Caco-2 (cell line): ENCODE results near the gene PSMD11. TPM values are rescaled to one million over a fixed set of nuclear protein-coding genes. Genes with fewer than 3 reads are reported as not detected.

Experiments used
- BruUV-seq: library from RNA; stranded (reverse); fragments of 400-500 nt; replicated peaks from 2 replicates; lab custom pipeline; 2021; lab: Mats Ljungman, UMichigan
- CTCF ChIA-PET: fragments of 300-600 bp; sonication (Branson Sonifier 250); formaldehyde crosslinking; loops from one replicate; lab custom pipeline; 2022; ENCODE audit warnings: antibody characterized with exemption; lab: Charles Lee
- POLR2A ChIA-PET: fragments of 300-600 bp; sonication (Branson Sonifier 250); formaldehyde crosslinking; loops from one replicate; lab custom pipeline; 2022; ENCODE audit warnings: antibody characterized with exemption; lab: Charles Lee
- DNase-seq, 2 experiments: peaks; one replicate each; pipeline versions ENCODE4 v3.0.0 to v3.0.0-alpha.2; 2020 to 2022
- H3K27me3 ChIP-seq: replicated peaks from 2 replicates; pipeline ENCODE4 v1.6.0; 2011; ENCODE audit warnings: low read length; ENCODE audit not compliant: control insufficient read depth, insufficient read depth
- H3K36me3 ChIP-seq: 2 replicates; pipeline ENCODE4 v1.5.1; 2011; ENCODE audit warnings: low read length; ENCODE audit not compliant: control insufficient read depth, insufficient read depth
- H3K4me1 ChIP-seq: fragments of 250-450 bp; sonication (Bioruptor Pico); 2 replicates; pipeline ENCODE4 v1.5.1; 2020; ENCODE audit warnings: mild to moderate bottlenecking
- H3K4me3 ChIP-seq: 2 replicates; pipeline ENCODE4 v1.5.1; 2011; ENCODE audit warnings: low read depth, mild to moderate bottlenecking, control low read depth, low read length
- H3K9me3 ChIP-seq: fragments of 250-450 bp; sonication (Bioruptor Pico); 2 replicates; pipeline ENCODE4 v1.5.1; 2020; ENCODE audit warnings: mild to moderate bottlenecking, moderate library complexity
- H3K27ac Mint-ChIP-seq: one replicate; pipeline ENCODE4 v1.8.0; 2022; ENCODE audit warnings: mixed read lengths; ENCODE audit not compliant: unreplicated experiment
- H3K27me3 Mint-ChIP-seq: one replicate; pipeline ENCODE4 v1.8.0; 2022; ENCODE audit warnings: mixed read lengths; ENCODE audit not compliant: insufficient read depth, unreplicated experiment
- H3K36me3 Mint-ChIP-seq: one replicate; pipeline ENCODE4 v1.8.0; 2022; ENCODE audit warnings: mild to moderate bottlenecking, mixed read lengths; ENCODE audit not compliant: insufficient read depth, unreplicated experiment
- H3K4me1 Mint-ChIP-seq: one replicate; pipeline ENCODE4 v1.8.0; 2022; ENCODE audit warnings: low read depth, mixed read lengths; ENCODE audit not compliant: unreplicated experiment
- H3K4me3 Mint-ChIP-seq: one replicate; pipeline ENCODE4 v1.8.0; 2022; ENCODE audit warnings: mild to moderate bottlenecking, moderate library complexity, mixed read lengths; ENCODE audit not compliant: unreplicated experiment
- H3K9me3 Mint-ChIP-seq: one replicate; pipeline ENCODE4 v1.8.0; 2022; ENCODE audit warnings: mixed read lengths; ENCODE audit not compliant: unreplicated experiment
- intact Hi-C: fragments of 100-400 bp; cut with micrococcal nuclease; formaldehyde crosslinking; loops from one replicate; pipeline ENCODE4 v1.10.0; 2022; ENCODE audit not compliant: unreplicated experiment
- total RNA-seq: library from RNA; stranded (reverse); gene quantifications from 2 replicates; pipeline ENCODE4 v1.2.3, GENCODE V29; 2022
- TF ChIP-seq, protein P1 (sequence below), 2 experiments: fragments of 200-600 bp in 1 of 2; IDR thresholded peaks; 1 replicate in 1 of 2; 2 replicates in 1 of 2; pipeline versions ENCODE4 v1.5.1 to v1.8.0; 2011 to 2022; ENCODE audit warnings: antibody characterized with exemption in 1 of 2, control low read depth in 1 of 2, inconsistent platforms in 1 of 2, low read depth in 1 of 2, low read length in 1 of 2, mild to moderate bottlenecking in 1 of 2, moderate library complexity in 1 of 2; ENCODE audit not compliant: insufficient read depth in 1 of 2, severe bottlenecking in 1 of 2, unreplicated experiment in 1 of 2

The PSMD11 gene
- total RNA-seq, 1 experiment from 2014 or later = 208 TPM

DNA sequence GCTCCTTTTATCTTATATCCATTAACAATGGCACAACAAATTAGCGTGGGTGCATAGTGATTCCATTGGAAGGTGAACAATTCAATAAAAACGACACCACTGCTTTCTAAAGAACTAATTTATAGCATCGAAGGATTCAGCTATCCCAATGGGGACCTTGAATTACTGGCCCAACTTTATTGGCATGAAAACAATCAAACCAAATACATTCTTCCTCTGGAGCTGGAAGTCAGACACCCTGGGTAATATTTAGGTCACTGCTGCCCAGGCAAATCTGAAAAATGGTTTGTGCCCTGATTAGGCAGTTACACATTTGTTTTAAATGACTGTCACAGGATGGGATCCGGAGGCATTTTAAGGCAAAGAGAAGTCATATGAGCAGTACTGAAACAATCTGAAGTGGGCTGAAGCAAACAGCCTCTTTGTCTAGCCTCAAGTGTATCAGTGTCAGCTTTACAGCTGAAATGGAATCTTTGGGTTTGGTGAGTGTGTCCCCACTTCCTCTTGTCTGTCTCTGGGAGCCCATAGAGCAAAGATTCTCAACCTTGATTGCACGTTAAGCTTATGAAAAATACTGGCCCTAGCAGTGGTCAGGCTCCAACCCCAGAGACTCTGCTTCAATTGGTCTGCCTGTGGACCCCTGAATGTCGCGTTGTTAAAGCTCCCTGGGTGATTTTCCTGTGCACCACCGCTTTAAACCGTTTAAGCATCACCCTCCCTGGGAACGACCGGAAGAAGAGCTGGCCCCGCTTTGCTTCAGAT, 72.8 kb downstream of the PSMD11 start:
- no TSS peak for BruUV-seq
- no peak for DNase-seq
- Histone ChIP-seq H3K9me3 (no peaks in the 10 kb centered on the region), H3K4me1 (no peaks in the 10 kb centered on the region), H3K4me3 (no peak overlapping the region), H3K27me3 (no peaks in the 10 kb centered on the region), H3K36me3 (no peaks in the 10 kb centered on the region; the same call in 1 of the 2 replicates)
- POLR2A ChIA-PET = no interaction called here
- no peak overlapping the region for H3K4me3 Mint-ChIP-seq
- no peaks in the 10 kb centered on the region for H3K9me3 Mint-ChIP-seq
- H3K4me1 Mint-ChIP-seq = no peaks in the 10 kb centered on the region
- no peaks in the 10 kb centered on the region for H3K27me3 Mint-ChIP-seq
- peaks cover 31% of the 10 kb centered on the region for H3K36me3 Mint-ChIP-seq
- no peak overlapping the region for H3K27ac Mint-ChIP-seq
- intact Hi-C loops = loop anchor here (10.0 kb wide), 1 partner anchor 348 kb away; no protein-coding TSS in a partner anchor
- CTCF ChIA-PET = no interaction called here
- TF ChIP-seq, protein P1, sequence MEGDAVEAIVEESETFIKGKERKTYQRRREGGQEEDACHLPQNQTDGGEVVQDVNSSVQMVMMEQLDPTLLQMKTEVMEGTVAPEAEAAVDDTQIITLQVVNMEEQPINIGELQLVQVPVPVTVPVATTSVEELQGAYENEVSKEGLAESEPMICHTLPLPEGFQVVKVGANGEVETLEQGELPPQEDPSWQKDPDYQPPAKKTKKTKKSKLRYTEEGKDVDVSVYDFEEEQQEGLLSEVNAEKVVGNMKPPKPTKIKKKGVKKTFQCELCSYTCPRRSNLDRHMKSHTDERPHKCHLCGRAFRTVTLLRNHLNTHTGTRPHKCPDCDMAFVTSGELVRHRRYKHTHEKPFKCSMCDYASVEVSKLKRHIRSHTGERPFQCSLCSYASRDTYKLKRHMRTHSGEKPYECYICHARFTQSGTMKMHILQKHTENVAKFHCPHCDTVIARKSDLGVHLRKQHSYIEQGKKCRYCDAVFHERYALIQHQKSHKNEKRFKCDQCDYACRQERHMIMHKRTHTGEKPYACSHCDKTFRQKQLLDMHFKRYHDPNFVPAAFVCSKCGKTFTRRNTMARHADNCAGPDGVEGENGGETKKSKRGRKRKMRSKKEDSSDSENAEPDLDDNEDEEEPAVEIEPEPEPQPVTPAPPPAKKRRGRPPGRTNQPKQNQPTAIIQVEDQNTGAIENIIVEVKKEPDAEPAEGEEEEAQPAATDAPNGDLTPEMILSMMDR (IDR thresholded peaks at IDR 0.05; ENCODE audit: insufficient read depth in 1 of 2, low read depth in 1 of 2, low read length in 1 of 2, severe bottlenecking in 1 of 2, unreplicated experiment in 1 of 2) = no peak

DNA sequence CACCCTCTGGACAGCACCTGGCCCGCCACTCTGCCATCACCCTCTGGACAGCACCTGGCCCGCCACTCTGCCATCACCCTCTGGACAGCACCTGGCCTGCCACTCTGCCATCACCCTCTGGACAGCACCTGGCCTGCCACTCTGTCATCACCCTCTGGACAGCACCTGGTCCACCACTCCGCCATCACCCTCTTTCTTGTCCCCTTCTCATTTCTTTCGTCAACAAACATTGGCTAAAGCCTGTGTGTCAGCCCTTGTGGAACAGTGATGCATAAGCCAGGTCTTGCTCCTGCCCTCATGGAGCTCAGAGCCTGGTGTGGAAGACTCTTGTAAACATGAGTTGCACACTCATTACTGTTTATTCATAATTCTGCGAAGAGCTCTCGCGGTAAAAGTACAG, 73.7 kb downstream of the PSMD11 start:
- ChIA-PET POLR2A (no interaction called here), CTCF (no interaction called here)
- Histone ChIP-seq H3K4me3 (no peak overlapping the region), H3K9me3 (no peaks in the 10 kb centered on the region), H3K27me3 (no peaks in the 10 kb centered on the region), H3K4me1 (no peaks in the 10 kb centered on the region), H3K36me3 (no peaks in the 10 kb centered on the region; the same call in 1 of the 2 replicates)
- no TSS peak for BruUV-seq
- H3K4me1 Mint-ChIP-seq = no peaks in the 10 kb centered on the region
- intact Hi-C loops = loop anchor here (10.0 kb wide), 1 partner anchor 347 kb away; no protein-coding TSS in a partner anchor
- H3K9me3 Mint-ChIP-seq = no peaks in the 10 kb centered on the region
- no peaks in the 10 kb centered on the region for H3K27me3 Mint-ChIP-seq
- no peak overlapping the region for H3K4me3 Mint-ChIP-seq
- peaks cover 38% of the 10 kb centered on the region for H3K36me3 Mint-ChIP-seq
- H3K27ac Mint-ChIP-seq = no peak overlapping the region
- TF ChIP-seq, protein P1 (IDR thresholded peaks at IDR 0.05; ENCODE audit: insufficient read depth in 1 of 2, low read depth in 1 of 2, low read length in 1 of 2, severe bottlenecking in 1 of 2, unreplicated experiment in 1 of 2) = no peak
- DNase-seq = no peak

DNA sequence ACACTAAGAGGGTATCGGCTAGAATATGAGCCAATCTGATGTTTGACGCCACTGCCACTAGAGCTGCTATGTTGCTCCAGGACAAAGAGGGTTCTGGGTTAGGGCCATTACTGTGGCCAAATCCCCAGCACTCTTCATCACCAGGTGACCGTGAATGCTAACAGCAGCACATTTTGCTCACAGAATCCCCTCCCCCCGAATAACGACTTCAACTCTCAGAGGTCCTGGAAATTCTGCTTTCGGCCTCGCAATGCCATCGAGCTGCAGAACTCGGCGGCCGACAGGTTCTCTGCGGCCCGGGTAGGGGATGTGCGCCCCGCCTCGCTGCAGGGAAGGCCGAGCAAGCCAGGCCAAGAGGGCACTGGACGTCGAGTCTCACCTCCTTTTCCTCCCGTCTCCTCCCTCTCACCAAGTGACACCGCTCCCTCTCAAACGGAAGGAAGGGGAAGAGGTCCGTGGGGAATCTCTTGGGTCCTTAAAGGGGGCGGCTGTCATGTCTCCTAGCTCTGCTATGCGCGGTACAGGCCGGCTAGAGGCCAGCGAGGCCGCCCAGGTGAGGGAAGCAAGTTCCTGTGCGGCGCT, 74.4 kb downstream of the PSMD11 start:
- no peaks in the 10 kb centered on the region for H3K9me3 Mint-ChIP-seq
- TF ChIP-seq, protein P1 (IDR thresholded peaks at IDR 0.05; ENCODE audit: insufficient read depth in 1 of 2, low read depth in 1 of 2, low read length in 1 of 2, severe bottlenecking in 1 of 2, unreplicated experiment in 1 of 2) = no peak

More for the DNA sequence above, 74.4 kb downstream of the PSMD11 start:
- Histone ChIP-seq H3K9me3 (no peaks in the 10 kb centered on the region), H3K4me1 (no peaks in the 10 kb centered on the region), H3K36me3 (no peaks in the 10 kb centered on the region; the same call in 1 of the 2 replicates), H3K4me3 (no peak overlapping the region), H3K27me3 (no peaks in the 10 kb centered on the region)
- Mint-ChIP-seq H3K27ac (no peak overlapping the region), H3K4me3 (no peak overlapping the region), H3K36me3 (peaks cover 45% of the 10 kb centered on the region), H3K4me1 (no peaks in the 10 kb centered on the region), H3K27me3 (no peaks in the 10 kb centered on the region)
- BruUV-seq = no TSS peak
- CTCF ChIA-PET = no interaction called here
- intact Hi-C loops = loop anchor here (10.0 kb wide), 1 partner anchor 346 kb away; no protein-coding TSS in a partner anchor
- no peak for DNase-seq
- POLR2A ChIA-PET = no interaction called here
